B cell (primary cell): ENCODE results near the gene NKAIN2.

Experiments used
- CTCF ChIP-seq: fragments of 200-600 bp; IDR thresholded peaks from one replicate; pipeline ENCODE4 v1.8.0; 2022; ENCODE audit warnings: antibody characterized with exemption, mild to moderate bottlenecking
- EZH2 ChIP-seq: IDR thresholded peaks from 2 replicates; pipeline ENCODE4 v1.6.1; 2012; ENCODE audit warnings: borderline replicate concordance, low read depth, mild to moderate bottlenecking, moderate library complexity, low read length; ENCODE audit not compliant: insufficient read depth, poor library complexity, severe bottlenecking

DNA sequence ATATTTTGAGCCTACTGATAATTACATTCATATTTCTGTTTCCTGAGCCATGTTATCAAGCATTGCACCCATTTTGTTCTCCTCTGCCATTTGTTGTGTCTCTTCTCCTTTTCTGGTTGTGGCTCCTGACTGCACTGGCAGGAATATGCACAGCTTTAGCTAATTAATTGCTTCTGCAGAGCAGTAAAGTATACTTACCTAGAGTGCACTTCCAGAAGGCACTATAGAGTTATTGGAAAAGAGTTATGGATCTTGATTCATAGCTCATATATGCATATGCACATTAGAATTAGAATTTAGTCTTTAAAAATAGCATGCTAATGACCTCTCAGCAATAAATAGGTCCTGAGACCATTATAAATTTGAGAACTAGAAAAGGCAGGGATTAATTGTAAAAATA lies 262.6 kb downstream of the NKAIN2 start:
- TF ChIP-seq EZH2 (no peak), CTCF (no peak)
